Kidney capillary endothelial cell (primary cell): ENCODE data around the gene CASP4.
"Not testable (repeated sequence)": the region's sequence is repeated elsewhere in the genome, so short reads cannot be mapped to it uniquely, and the experiment has no call there.

Source experiments
- DNase-seq: peaks from one replicate; pipeline ENCODE4 v3.0.0-alpha.2; 2018; ENCODE audit warnings: low spot score

Gene CASP4

GRCh38 chr11:104968355-104968855 is at the start of gene CASP4:
Gene CASP4 (minus strand): TSS chr11:104968574. CDS start chr11:104968525, 49 bp downstream.
- peak; percentile 89 for DNase-seq

DNA sequence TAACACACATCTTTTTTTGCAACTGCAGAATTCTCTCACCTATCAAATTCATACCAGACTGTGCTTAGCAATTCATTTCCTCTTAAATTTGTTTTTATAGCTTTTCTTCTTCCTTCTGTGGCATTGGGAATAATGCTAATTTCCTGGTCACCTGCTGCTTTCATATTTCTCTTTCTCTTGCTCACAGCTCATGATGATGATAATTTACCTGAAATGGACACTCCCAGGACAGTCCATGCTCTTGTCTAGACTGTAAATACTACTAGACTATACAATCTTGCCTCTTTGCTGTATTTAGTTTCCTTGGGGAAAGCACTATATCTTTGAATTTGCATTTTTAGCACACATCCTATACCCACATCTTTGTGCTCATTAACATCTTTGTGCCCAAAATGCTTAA is 39.1 kb upstream of the CASP4 start:
- DNase-seq: no peak

GRCh38 chr11:105005451-105005845 is 37.1 kb upstream of the CASP4 start:
- DNase-seq: no peak

GRCh38 chr11:105004021-105004420 is 35.6 kb upstream of the CASP4 start:
- DNase-seq: no peak

DNA sequence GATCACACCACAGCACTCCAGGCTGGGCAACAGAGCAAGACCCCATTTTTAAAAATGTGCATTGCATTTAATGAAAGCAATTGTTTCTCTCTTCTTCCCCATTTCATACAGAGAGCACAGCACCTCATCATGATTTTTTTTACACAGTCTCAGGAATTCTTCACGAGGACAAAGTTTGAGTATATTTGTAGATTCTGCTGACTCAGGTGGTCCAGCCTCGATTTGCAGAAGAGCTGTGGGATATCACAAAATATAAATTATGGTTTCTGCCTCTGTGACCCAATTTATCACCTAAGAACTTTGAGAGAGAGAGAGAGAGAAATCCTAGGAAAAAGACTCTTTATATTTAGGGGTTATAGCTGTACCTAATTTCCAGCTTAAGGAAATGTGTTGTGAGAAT is 34.8 kb upstream of the CASP4 start:
- DNase-seq: no peak

DNA sequence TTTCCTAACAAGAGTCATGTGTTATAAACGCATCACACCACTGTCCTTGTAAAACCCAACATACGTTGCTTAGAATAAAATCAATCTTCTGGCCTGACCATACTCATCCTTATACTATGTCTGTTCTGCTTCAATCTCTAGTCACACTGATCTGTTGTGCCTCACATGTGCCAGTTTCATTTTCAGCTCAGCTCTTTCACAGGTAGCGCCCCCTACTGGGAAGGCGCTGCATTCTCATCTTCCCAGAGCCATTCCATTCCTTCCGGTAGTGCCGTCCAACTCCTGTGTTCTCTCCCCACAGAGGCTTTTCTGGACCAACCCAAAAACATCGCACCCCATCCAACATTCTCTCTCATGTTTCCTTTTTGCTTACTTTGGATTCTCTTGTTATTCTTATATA is 32.4 kb upstream of the CASP4 start:
- no peak for DNase-seq

DNA sequence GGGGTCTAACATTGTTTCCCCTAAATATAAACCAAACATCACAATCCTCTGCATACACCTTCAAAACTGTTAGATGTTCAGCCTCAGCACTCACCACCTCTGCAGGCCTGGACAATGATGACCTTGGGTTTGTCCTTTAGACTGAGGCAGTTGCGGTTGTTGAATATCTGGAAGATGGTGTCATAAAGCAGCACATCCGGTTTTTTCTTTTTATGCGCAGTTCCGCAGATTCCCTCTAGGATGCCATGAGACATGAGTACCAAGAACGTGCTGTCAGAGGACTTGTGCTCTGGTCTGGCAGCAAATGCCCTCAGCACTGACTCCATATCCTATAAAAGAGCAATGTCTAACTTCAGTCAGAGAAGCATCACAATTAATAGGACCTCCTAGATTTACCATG is 31.8 kb upstream of the CASP4 start:
- DNase-seq: no peak

DNA sequence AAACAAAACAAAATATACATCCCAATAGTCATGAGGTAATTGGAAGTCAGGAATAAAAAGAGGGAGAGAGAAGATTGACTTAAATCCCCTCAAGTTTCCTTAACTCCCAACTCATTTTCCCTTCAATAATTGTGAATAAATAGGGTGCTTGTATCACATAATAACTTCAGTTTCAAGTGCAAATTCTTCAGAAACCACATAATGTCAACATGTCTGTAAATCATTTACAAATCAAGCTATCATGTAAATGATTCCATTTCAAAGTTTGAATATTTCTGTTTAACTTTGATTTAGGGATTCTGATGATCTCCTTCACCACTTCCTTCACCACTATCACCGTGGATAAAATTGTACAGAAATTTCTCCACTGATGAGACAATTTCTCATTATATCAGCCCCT is 31.3 kb upstream of the CASP4 start:
- no peak for DNase-seq

GRCh38 chr11:104997288-104997687 is 28.9 kb upstream of the CASP4 start:
- no peak for DNase-seq

DNA sequence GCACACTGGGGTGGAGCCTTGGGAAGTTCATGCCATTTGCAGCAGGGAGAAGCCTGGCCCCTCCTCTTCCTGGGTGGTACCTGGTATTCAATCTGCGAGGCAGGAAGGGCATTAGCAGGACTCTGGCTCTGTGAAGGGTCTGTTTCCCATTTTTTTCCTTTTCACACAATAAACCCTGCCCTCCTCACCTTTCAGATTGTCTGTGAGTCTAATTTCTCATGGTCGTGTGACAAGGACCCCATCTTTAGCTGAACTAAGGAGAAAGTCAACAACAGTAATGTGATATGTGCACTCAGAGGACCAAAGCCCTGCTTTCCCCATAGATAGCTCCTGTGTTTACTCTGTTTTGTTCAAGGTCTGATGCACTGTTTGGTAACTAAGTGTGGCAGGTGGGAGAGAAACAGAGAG is 26.6 kb upstream of the CASP4 start:
- no peak for DNase-seq

GRCh38 chr11:104992781-104993180 is 24.4 kb upstream of the CASP4 start:
- no peak for DNase-seq

DNA sequence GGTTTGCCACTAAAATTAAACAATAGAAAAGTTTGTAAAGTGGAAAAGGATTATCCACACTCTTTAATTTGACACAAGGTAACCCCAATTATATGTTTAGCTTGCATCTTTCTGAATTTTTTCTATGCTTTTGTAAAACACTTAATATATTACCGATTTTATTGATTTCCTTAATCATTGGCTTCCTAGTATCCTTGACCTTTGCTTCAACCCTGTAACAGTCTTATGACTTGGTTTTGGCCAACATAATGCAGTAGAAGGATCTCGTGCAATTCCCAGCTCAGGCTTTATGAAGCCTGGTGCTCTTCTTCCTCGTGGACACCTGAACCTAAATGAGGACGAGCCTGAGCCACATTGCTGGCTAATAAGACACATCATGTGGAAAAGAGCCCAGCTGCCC is 23.6 kb upstream of the CASP4 start:
- DNase-seq: no peak

- no peak for DNase-seq
These were observed 16.4 kb upstream of the CASP4 start for GRCh38 chr11:104984808-104985207.

- no peak for DNase-seq
These were observed 11.5 kb upstream of the CASP4 start for GRCh38 chr11:104979839-104980238.

DNA sequence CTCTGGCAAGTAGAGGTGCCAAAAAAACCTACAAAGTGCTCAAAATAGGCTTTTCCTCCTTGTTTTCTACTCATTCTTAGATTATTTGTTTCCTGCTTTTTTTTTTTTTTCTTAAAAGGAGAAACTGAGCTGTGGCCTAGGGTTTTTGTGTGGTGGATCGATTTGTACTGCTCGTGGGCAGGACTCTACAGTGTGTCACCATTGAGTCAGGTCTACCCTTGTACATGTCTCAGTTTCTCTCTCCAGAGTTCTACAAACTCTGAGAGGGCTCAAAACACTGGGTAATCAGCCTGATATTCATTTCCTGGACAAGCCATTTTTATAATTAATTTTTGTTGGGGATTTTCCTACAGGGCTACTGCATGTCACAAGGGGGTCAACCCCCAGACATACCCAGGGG is 5.2 kb upstream of the CASP4 start:
- DNase-seq: no peak

- DNase-seq: not testable (repeated sequence)
These were observed 4.5 kb upstream of the CASP4 start for GRCh38 chr11:104972924-104973323.

DNA sequence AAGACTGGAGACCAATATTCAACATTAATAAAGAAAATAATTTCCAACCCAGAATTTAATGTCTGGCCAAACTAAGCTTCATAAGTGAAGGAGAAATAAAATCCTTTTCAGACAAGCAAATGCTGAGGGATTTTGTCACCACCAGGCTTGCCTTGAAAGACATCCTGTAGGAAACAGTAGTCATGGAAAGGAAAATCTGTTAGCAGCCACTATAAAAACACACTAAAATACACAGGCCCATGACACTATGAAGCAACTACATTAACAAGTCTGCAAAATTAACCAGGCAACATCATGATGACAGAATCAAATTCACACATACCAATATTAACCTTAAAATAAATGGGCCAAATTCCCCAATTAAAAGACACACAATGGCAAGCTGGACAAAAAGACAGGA is 2.4 kb upstream of the CASP4 start:
- DNase-seq: no peak

DNA sequence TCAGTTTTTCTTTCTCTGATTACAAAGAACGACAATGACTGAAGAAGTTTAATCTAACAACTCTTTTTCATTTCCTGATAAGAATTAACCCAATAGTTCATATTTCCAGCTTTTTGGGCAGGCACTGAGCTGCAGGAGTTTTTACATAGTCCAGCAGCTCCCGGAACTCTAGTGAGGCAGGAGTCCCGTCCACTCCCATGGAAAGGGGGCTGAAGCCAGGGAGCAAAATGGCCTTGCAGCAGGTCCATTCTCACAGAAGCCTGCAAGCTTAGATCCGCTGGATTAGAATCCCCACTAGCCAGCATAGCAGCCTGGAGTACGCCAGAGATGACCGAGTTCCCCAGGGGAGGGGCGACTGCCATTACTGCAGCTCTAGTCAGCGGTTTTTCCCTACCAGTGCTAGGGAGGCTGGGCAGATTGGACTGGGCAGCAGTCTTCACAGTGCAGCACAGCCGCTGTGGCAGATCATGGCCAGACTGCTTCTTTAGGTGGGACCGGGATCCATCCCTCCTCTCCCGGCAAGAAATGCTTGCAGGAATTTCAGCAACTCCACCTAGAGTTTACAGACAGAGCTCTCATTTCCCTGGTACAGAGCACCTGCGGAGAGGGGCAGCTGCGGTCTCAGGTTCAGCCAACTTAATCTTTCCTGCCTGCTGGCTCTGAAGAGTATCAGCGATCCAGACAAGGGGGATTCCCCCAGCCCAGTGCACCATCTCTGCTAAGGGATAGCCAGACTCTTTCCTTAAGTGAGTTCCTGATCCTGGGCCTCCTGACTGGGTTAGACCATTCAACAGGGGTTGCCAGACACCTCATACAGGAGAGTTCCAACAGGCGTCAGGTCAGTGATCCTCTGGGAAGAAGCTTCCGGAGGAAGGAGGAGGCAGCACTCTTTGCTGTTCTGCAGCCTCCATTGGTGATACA is 742 bp upstream of the CASP4 start:
- no peak for DNase-seq

DNA sequence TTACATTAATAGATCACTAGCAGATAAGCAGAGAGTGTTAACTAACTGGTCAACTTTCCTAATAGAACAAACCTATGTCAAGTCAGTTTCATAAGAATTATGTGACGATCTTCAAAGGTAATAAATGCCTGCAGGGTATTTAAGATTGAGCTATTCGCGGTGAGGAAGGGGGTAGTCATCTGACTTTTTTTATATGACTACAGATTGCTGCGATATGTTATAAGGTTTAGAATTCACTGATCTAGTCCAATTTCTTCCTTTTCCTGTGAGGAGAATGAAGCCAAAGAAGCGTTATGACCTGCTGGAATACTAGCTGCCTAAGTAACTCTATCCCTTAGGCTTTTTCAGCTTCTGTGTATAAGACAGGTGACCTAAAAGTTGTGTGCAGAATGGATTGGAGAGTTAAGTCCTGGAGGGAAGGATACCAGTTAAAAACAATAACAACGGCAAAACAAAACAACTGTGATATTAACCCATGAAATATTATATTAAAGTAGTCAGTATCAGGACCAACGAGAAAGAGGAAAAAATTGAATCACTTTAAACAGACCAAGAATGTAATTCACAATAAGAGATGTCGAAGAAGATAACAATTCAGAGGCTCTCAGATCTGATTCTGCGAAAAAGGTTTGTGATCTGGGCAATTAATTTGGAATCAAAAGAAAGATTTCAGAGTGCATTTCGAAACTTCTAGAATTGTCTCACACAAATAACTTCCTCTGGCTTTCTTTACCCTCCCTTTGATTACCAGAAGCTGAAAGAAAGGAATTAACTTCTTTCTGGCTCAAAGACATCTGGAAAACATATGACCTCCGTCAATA is 630 bp downstream of the CASP4 start:
- DNase-seq: peak; percentile 24

- no peak for DNase-seq
These were observed 2.6 kb downstream of the CASP4 start for GRCh38 chr11:104965735-104966134.

- no peak for DNase-seq
These were observed 4.1 kb downstream of the CASP4 start for GRCh38 chr11:104964247-104964646.

- DNase-seq: no peak
These were observed 5.5 kb downstream of the CASP4 start for GRCh38 chr11:104962852-104963251.

GRCh38 chr11:104957280-104957679 is 11.1 kb downstream of the CASP4 start:
- no peak for DNase-seq
